Activated CD4-positive, CD25-positive, alpha-beta regulatory T cell treated with anti-CD3 and anti-CD28 coated beads, Interleukin-2, amount 50 U/mL, for 16 hours (primary cell): ENCODE measurements around the gene GLP1R.

Experiments used
- DNase-seq: peaks from one replicate; pipeline ENCODE4 v3.0.0-alpha.2; 2020; ENCODE audit warnings: low read depth, low spot score

GLP1R gene

GRCh38 chr6:39044181-39044580 is 4.4 kb upstream of the GLP1R start:
- DNase-seq, result no peak

GRCh38 chr6:39047434-39048327 is 900 bp upstream of the GLP1R start:
- no peak for DNase-seq

GRCh38 chr6:39049575-39050283 is 1.1 kb downstream of the GLP1R start:
- no peak for DNase-seq

GRCh38 chr6:39050453-39051112 is 2.0 kb downstream of the GLP1R start:
- DNase-seq, result no peak

GRCh38 chr6:39051399-39052122 is 3.0 kb downstream of the GLP1R start:
- no peak for DNase-seq

GRCh38 chr6:39053016-39053624 is 4.5 kb downstream of the GLP1R start:
- no peak for DNase-seq

GRCh38 chr6:39053854-39054576 is 5.4 kb downstream of the GLP1R start:
- no peak for DNase-seq

GRCh38 chr6:39054577-39055142 is 6.1 kb downstream of the GLP1R start:
- no peak for DNase-seq

- no peak for DNase-seq
Observed at GRCh38 chr6:39055661-39056060, 7.1 kb downstream of the GLP1R start.

GRCh38 chr6:39056191-39056590 is 7.6 kb downstream of the GLP1R start:
- DNase-seq, result no peak

- no peak for DNase-seq
Observed at GRCh38 chr6:39056681-39057080, 8.1 kb downstream of the GLP1R start.

- DNase-seq, result no peak
Observed at GRCh38 chr6:39057251-39058155, 8.9 kb downstream of the GLP1R start.

GRCh38 chr6:39058471-39059147 is 10.0 kb downstream of the GLP1R start:
- no peak for DNase-seq

GRCh38 chr6:39059496-39060310 is 11.1 kb downstream of the GLP1R start:
- DNase-seq, result no peak

- no peak for DNase-seq
Observed at GRCh38 chr6:39060467-39061160, 12.0 kb downstream of the GLP1R start.

- DNase-seq, result no peak
Observed at GRCh38 chr6:39061182-39061581, 12.6 kb downstream of the GLP1R start.

GRCh38 chr6:39061588-39061987 is 13.0 kb downstream of the GLP1R start:
- DNase-seq, result no peak
